ENCODE results near the gene IDUA.

IDUA gene

GRCh38 chr4:978957-979701 is 7.7 kb upstream of the IDUA start:
- H3K9me3 ChIP-seq, result no peaks in the 10 kb centered on the region
- no peaks in the 10 kb centered on the region for H3K36me3 ChIP-seq (replicated peaks)
- in situ Hi-C loops (cut with MboI; ENCODE audit: low sequenced_read_pairs), result no loop called here
- DNase-seq (ENCODE audit: low spot score in 2 of 2), result no peak
- no peaks in the 10 kb centered on the region for H3K27me3 ChIP-seq (ENCODE audit: low read depth)
- H3K4me1 ChIP-seq, result no peaks in the 10 kb centered on the region
- H3K4me3 ChIP-seq, result no peak overlapping the region

- in situ Hi-C loops (cut with MboI; ENCODE audit: low sequenced_read_pairs), result no loop called here
- no peak for DNase-seq (ENCODE audit: low spot score in 2 of 2)
- peaks cover 6% of the 10 kb centered on the region for H3K4me1 ChIP-seq
Measured at GRCh38 chr4:982291-982690, 4.6 kb upstream of the IDUA start.

GRCh38 chr4:982814-983213 is 4.0 kb upstream of the IDUA start:
- Histone ChIP-seq H3K27me3 (ENCODE audit: low read depth) (no peaks in the 10 kb centered on the region), H3K36me3 (replicated peaks) (no peaks in the 10 kb centered on the region), H3K9me3 (no peaks in the 10 kb centered on the region), H3K4me3 (no peak overlapping the region), H3K4me1 (peaks cover 6% of the 10 kb centered on the region)
- in situ Hi-C loops (cut with MboI; ENCODE audit: low sequenced_read_pairs), result no loop called here
- DNase-seq (ENCODE audit: low spot score in 2 of 2), result no peak

More at GRCh38 chr4:982291-982690, 4.6 kb upstream of the IDUA start:
- Histone ChIP-seq H3K36me3 (replicated peaks) (no peaks in the 10 kb centered on the region), H3K9me3 (no peaks in the 10 kb centered on the region), H3K4me3 (no peak overlapping the region), H3K27me3 (ENCODE audit: low read depth) (no peaks in the 10 kb centered on the region)

GRCh38 chr4:984336-985054 is 2.3 kb upstream of the IDUA start:
- Histone ChIP-seq H3K27me3 (ENCODE audit: low read depth) (no peaks in the 10 kb centered on the region), H3K4me3 (no peak overlapping the region), H3K9me3 (no peaks in the 10 kb centered on the region), H3K4me1 (peaks cover 6% of the 10 kb centered on the region), H3K36me3 (replicated peaks) (no peaks in the 10 kb centered on the region)
- in situ Hi-C loops (cut with MboI; ENCODE audit: low sequenced_read_pairs), result no loop called here
- no peak for DNase-seq (ENCODE audit: low spot score in 2 of 2)

GRCh38 chr4:985123-985830 is 1.6 kb upstream of the IDUA start:
- H3K27me3 ChIP-seq (ENCODE audit: low read depth), result no peaks in the 10 kb centered on the region
- H3K36me3 ChIP-seq (replicated peaks), result no peaks in the 10 kb centered on the region
- in situ Hi-C loops (cut with MboI; ENCODE audit: low sequenced_read_pairs), result no loop called here
- H3K4me1 ChIP-seq, result peaks cover 6% of the 10 kb centered on the region
- DNase-seq (ENCODE audit: low spot score in 2 of 2), result no peak
- H3K4me3 ChIP-seq, result no peak overlapping the region
- H3K9me3 ChIP-seq, result no peaks in the 10 kb centered on the region

GRCh38 chr4:986428-986878 is 391 bp upstream of the IDUA start:
- peak overlapping the region; percentile 50 for H3K4me3 ChIP-seq
- peaks cover 6% of the 10 kb centered on the region for H3K4me1 ChIP-seq
- in situ Hi-C loops (cut with MboI; ENCODE audit: low sequenced_read_pairs), result no loop called here
- no peak for DNase-seq (ENCODE audit: low spot score in 2 of 2)
- H3K36me3 ChIP-seq (replicated peaks), result no peaks in the 10 kb centered on the region
- H3K27me3 ChIP-seq (ENCODE audit: low read depth), result no peaks in the 10 kb centered on the region
- H3K9me3 ChIP-seq, result no peaks in the 10 kb centered on the region

GRCh38 chr4:987624-988513 is 1.0 kb downstream of the IDUA start:
- DNase-seq (ENCODE audit: low spot score in 2 of 2), result no peak
- in situ Hi-C loops (cut with MboI; ENCODE audit: low sequenced_read_pairs), result no loop called here
- no peaks in the 10 kb centered on the region for H3K9me3 ChIP-seq
- peaks cover 6% of the 10 kb centered on the region for H3K4me1 ChIP-seq
- H3K36me3 ChIP-seq (replicated peaks), result no peaks in the 10 kb centered on the region
- peak overlapping the region; percentile 50 for H3K4me3 ChIP-seq
- H3K27me3 ChIP-seq (ENCODE audit: low read depth), result no peaks in the 10 kb centered on the region

- H3K4me1 ChIP-seq, result peaks cover 6% of the 10 kb centered on the region
- no peaks in the 10 kb centered on the region for H3K36me3 ChIP-seq (replicated peaks)
- H3K9me3 ChIP-seq, result no peaks in the 10 kb centered on the region
- in situ Hi-C loops (cut with MboI; ENCODE audit: low sequenced_read_pairs), result no loop called here
- DNase-seq (ENCODE audit: low spot score in 2 of 2), result no peak
- H3K27me3 ChIP-seq (ENCODE audit: low read depth), result no peaks in the 10 kb centered on the region
- H3K4me3 ChIP-seq, result no peak overlapping the region
Measured at GRCh38 chr4:988726-989721, 2.2 kb downstream of the IDUA start.

GRCh38 chr4:989722-990471 is 3.1 kb downstream of the IDUA start:
- no peak overlapping the region for H3K4me3 ChIP-seq
- no peaks in the 10 kb centered on the region for H3K27me3 ChIP-seq (ENCODE audit: low read depth)
- in situ Hi-C loops (cut with MboI; ENCODE audit: low sequenced_read_pairs), result no loop called here
- H3K36me3 ChIP-seq (replicated peaks), result no peaks in the 10 kb centered on the region
- DNase-seq (ENCODE audit: low spot score in 2 of 2), result no peak
- no peaks in the 10 kb centered on the region for H3K9me3 ChIP-seq
- peaks cover 6% of the 10 kb centered on the region for H3K4me1 ChIP-seq

- Histone ChIP-seq H3K36me3 (replicated peaks) (no peaks in the 10 kb centered on the region), H3K4me3 (no peak overlapping the region), H3K9me3 (no peaks in the 10 kb centered on the region), H3K27me3 (ENCODE audit: low read depth) (peaks cover 6% of the 10 kb centered on the region; the same call in 1 of the 2 replicates), H3K4me1 (peaks cover 6% of the 10 kb centered on the region)
- no peak for DNase-seq (ENCODE audit: low spot score in 2 of 2)
- in situ Hi-C loops (cut with MboI; ENCODE audit: low sequenced_read_pairs), result no loop called here
Measured at GRCh38 chr4:990746-991367, 4.0 kb downstream of the IDUA start.

- no peak for DNase-seq (ENCODE audit: low spot score in 2 of 2)
Measured at GRCh38 chr4:991451-992296, 4.8 kb downstream of the IDUA start.

More at GRCh38 chr4:991451-992296, 4.8 kb downstream of the IDUA start:
- H3K4me3 ChIP-seq, result no peak overlapping the region
- H3K9me3 ChIP-seq, result no peaks in the 10 kb centered on the region
- H3K27me3 ChIP-seq (ENCODE audit: low read depth), result peaks cover 14% of the 10 kb centered on the region
- H3K36me3 ChIP-seq (replicated peaks), result no peaks in the 10 kb centered on the region
- no peaks in the 10 kb centered on the region; the same call in 1 of the 2 replicates for H3K4me1 ChIP-seq
- in situ Hi-C loops (cut with MboI; ENCODE audit: low sequenced_read_pairs), result no loop called here

All from HAP-1 (cell line).